B cell (primary cell): ENCODE data around the gene CNRIP1. TPM values are rescaled to one million over a fixed set of nuclear protein-coding genes. Genes with fewer than 3 reads are reported as not detected.

Experiments used
- ATAC-seq: fragments of 200-7000 bp; cut with Tn5 transposase; one replicate; pipeline ENCODE4 v1.10.0; 2021; ENCODE audit warnings: low read depth, mild to moderate bottlenecking, moderate number of reproducible peaks, moderate library complexity
- CTCF ChIA-PET: fragments of 350-600 bp; sonication (Branson Sonifier 250); formaldehyde crosslinking; loops from one replicate; lab custom pipeline; 2021; ENCODE audit warnings: antibody characterized with exemption, inconsistent platforms; lab: Charles Lee
- POLR2A ChIA-PET: fragments of 350-600 bp; sonication (Branson Sonifier 250); formaldehyde crosslinking; loops from one replicate; lab custom pipeline; 2021; ENCODE audit warnings: antibody characterized with exemption; lab: Charles Lee
- DNase-seq: peaks from one replicate; pipeline ENCODE4 v3.0.0; 2013
- H2AFZ ChIP-seq: 2 replicates; pipeline ENCODE4 v1.6.1; 2012; ENCODE audit warnings: mild to moderate bottlenecking, low read depth, low read length; ENCODE audit not compliant: insufficient read depth, poor library complexity, severe bottlenecking
- H3K27ac ChIP-seq, 2 donors: 1 replicate in 1 of 2; 2 replicates in 1 of 2; pipeline ENCODE4 v1.5.1; 2012 to 2013; ENCODE audit warnings: low read length in 2 of 2, mild to moderate bottlenecking in 2 of 2, moderate library complexity in 1 of 2
- H3K27me3 ChIP-seq, 4 experiments: fragments of 200-600 bp in 1 of 4; sonication (generic) in 1 of 4; replicated peaks in 1 of 4; 1 replicate in 2 of 4; 2 replicates in 2 of 4; pipeline versions ENCODE4 v1.6.1 to v1.7.0; 2013 to 2016; ENCODE audit warnings: low read length in 3 of 4, mild to moderate bottlenecking in 2 of 4, mixed read lengths in 1 of 4, moderate library complexity in 1 of 4; ENCODE audit not compliant: insufficient read depth in 4 of 4, control insufficient read depth in 3 of 4; ENCODE audit errors: control extremely low read depth in 1 of 4
- H3K36me3 ChIP-seq, 2 experiments: replicated peaks in 1 of 2; 1 replicate in 1 of 2; 2 replicates in 1 of 2; pipeline versions ENCODE4 v1.6.1 to v1.7.1; 2013; ENCODE audit warnings: low read length in 1 of 2; ENCODE audit not compliant: insufficient read depth in 2 of 2, control insufficient read depth in 1 of 2; ENCODE audit errors: control extremely low read depth in 1 of 2, extremely low read depth in 1 of 2
- H3K4me1 ChIP-seq, 2 donors: fragments of 200-600 bp in 1 of 2; sonication (generic) in 1 of 2; 1 replicate in 1 of 2; 2 replicates in 1 of 2; pipeline versions ENCODE4 v1.5.1 to v1.6.1; 2013 to 2017; ENCODE audit warnings: low read length in 2 of 2; ENCODE audit not compliant: control insufficient read depth in 2 of 2, insufficient read depth in 2 of 2
- H3K4me2 ChIP-seq: replicated peaks from 2 replicates; pipeline ENCODE3; 2012; ENCODE audit warnings: mild to moderate bottlenecking, low read depth, low read length; ENCODE audit not compliant: poor library complexity, severe bottlenecking
- H3K4me3 ChIP-seq, 5 experiments: fragments of 200-600 bp in 1 of 5; sonication (generic) in 1 of 5; 1 replicate in 3 of 5; 2 replicates in 2 of 5; pipeline versions ENCODE4 v1.5.1 to v1.7.0; 2011 to 2016; ENCODE audit warnings: low read length in 4 of 5, mild to moderate bottlenecking in 4 of 5, low read depth in 2 of 5, control low read depth in 1 of 5, moderate library complexity in 1 of 5; ENCODE audit not compliant: insufficient read depth in 1 of 5; ENCODE audit errors: control extremely low read depth in 1 of 5, extremely low read depth in 1 of 5
- H3K79me2 ChIP-seq: fragments of 200-600 bp; sonication (generic); one replicate; pipeline ENCODE4 v1.6.0; 2016; ENCODE audit warnings: low read length; ENCODE audit not compliant: control insufficient read depth, insufficient read depth
- H3K9ac ChIP-seq: fragments of 200-600 bp; sonication (generic); 2 replicates; pipeline ENCODE4 v1.6.1; 2017; ENCODE audit warnings: mild to moderate bottlenecking, low read length, moderate library complexity
- H3K9me3 ChIP-seq, 3 donors: one replicate each; pipeline versions ENCODE4 v1.6.1 to v1.7.1; 2013; ENCODE audit warnings: low read length in 2 of 3; ENCODE audit not compliant: control insufficient read depth in 2 of 3, insufficient read depth in 1 of 3; ENCODE audit errors: control extremely low read depth in 1 of 3
- H4K20me1 ChIP-seq: 2 replicates; pipeline ENCODE4 v1.6.0; 2012; ENCODE audit warnings: mild to moderate bottlenecking, low read length; ENCODE audit not compliant: insufficient read depth, control insufficient read depth, poor library complexity, severe bottlenecking
- H3K27ac Mint-ChIP-seq: one replicate; pipeline ENCODE4 v1.8.0; 2021; ENCODE audit warnings: mixed read lengths
- H3K27me3 Mint-ChIP-seq: one replicate; pipeline ENCODE4 v1.8.0; 2021; ENCODE audit warnings: mixed read lengths
- H3K4me1 Mint-ChIP-seq: one replicate; pipeline ENCODE4 v1.8.0; 2021; ENCODE audit warnings: mixed read lengths
- H3K4me3 Mint-ChIP-seq: one replicate; pipeline ENCODE4 v1.8.0; 2021; ENCODE audit warnings: mixed read lengths
- H3K9me3 Mint-ChIP-seq: one replicate; pipeline ENCODE4 v1.8.0; 2022; ENCODE audit warnings: mixed read lengths; ENCODE audit not compliant: insufficient read depth
- CTCF ChIP-seq: fragments of 200-600 bp; IDR thresholded peaks from one replicate; pipeline ENCODE4 v1.8.0; 2022; ENCODE audit warnings: antibody characterized with exemption, mild to moderate bottlenecking
- EZH2 ChIP-seq: IDR thresholded peaks from 2 replicates; pipeline ENCODE4 v1.6.1; 2012; ENCODE audit warnings: borderline replicate concordance, low read depth, mild to moderate bottlenecking, moderate library complexity, low read length; ENCODE audit not compliant: insufficient read depth, poor library complexity, severe bottlenecking
- WGBS: methylation state at CpG from one replicate; pipeline ENCODE4 v1.1.5; 2013; ENCODE audit warnings: missing lambda C conversion rate; ENCODE audit not compliant: insufficient coverage; 5-methylcytosine and 5-hydroxymethylcytosine counted together
- intact Hi-C: fragments of 100-400 bp; cut with micrococcal nuclease; formaldehyde crosslinking; loops from one replicate; pipeline ENCODE4 v1.10.0; 2022
- polyA plus RNA-seq: library from polyadenylated mRNA; depleted of rRNA; stranded (reverse); fragments of >200 nt; gene quantifications from 2 replicates; pipeline ENCODE4 v1.2.3, GENCODE V29; 2012
- total RNA-seq, 2 donors: library from RNA; stranded (reverse); fragments of 120-200 nt in 1 of 2; gene quantifications; 1 replicate in 1 of 2; 2 replicates in 1 of 2; pipeline versions ENCODE4 v1.2.3 to v1.2.4, GENCODE V29; 2013 to 2022

The CNRIP1 gene
- total and polyA plus RNA-seq, 2 donors (not counting 1 experiment from before 2014, with no cell fraction given) = not detected

GRCh38 chr2:68258851-68259250 lies 60.9 kb downstream of the CNRIP1 start:
- Histone ChIP-seq H3K4me3 (no peak overlapping the region), H3K9ac (no peak overlapping the region), H3K27ac (no peak overlapping the region), H2AFZ (no peak overlapping the region), H3K4me2 (no peak overlapping the region), H3K4me1 (peaks cover 0 to 5% of the 10 kb centered on the region in 2 donors), H4K20me1 (no peaks in the 10 kb centered on the region), H3K27me3 (no peaks in the 10 kb centered on the region), H3K36me3 (no peaks in the 10 kb centered on the region), H3K9me3 (no peaks in the 10 kb centered on the region), H3K79me2 (peaks cover 28% of the 10 kb centered on the region)
- ChIA-PET POLR2A (interaction anchor here (0.6 kb wide), 1 partner anchor 88 kb away, joined by 4 read pairs; no protein-coding TSS in a partner anchor), CTCF (interaction anchor here (2.2 kb wide), 1 partner anchor 63 kb away, joined by 7 read pairs; no protein-coding TSS in a partner anchor)
- no CpG with 5 or more reads among the region's 2 CpGs for WGBS
- Mint-ChIP-seq H3K27me3 (no peaks in the 10 kb centered on the region), H3K9me3 (no peaks in the 10 kb centered on the region), H3K4me3 (no peak overlapping the region), H3K27ac (no peak overlapping the region), H3K4me1 (peaks cover 9% of the 10 kb centered on the region)
- ATAC-seq = no peak
- intact Hi-C loops = loop anchor here (10.0 kb wide), 1 partner anchor 526 kb away; no protein-coding TSS in a partner anchor
- TF ChIP-seq CTCF (no peak), EZH2 (no peak)
- DNase-seq = no peak

- Mint-ChIP-seq H3K27ac (no peak overlapping the region), H3K4me1 (peaks cover 21% of the 10 kb centered on the region), H3K4me3 (no peak overlapping the region), H3K9me3 (no peaks in the 10 kb centered on the region), H3K27me3 (no peaks in the 10 kb centered on the region)
- H3K79me2 ChIP-seq = peaks cover 32% of the 10 kb centered on the region
- no peak overlapping the region for H3K4me3 ChIP-seq
- WGBS = no CpG with 5 or more reads among the region's 1 CpG
- intact Hi-C loops = loop anchor here (10.0 kb wide), 1 partner anchor 529 kb away; no protein-coding TSS in a partner anchor
- DNase-seq (no peak), ATAC-seq (no peak)
- H3K27me3 ChIP-seq = no peaks in the 10 kb centered on the region
- H3K27ac ChIP-seq = no peak overlapping the region
- TF ChIP-seq EZH2 (no peak), CTCF (no peak)
- H4K20me1 ChIP-seq = no peaks in the 10 kb centered on the region
- H3K36me3 ChIP-seq = no peaks in the 10 kb centered on the region
- no peak overlapping the region for H3K4me2 ChIP-seq
- H3K9ac ChIP-seq = no peak overlapping the region
- peaks cover 0 to 11% of the 10 kb centered on the region in 2 donors for H3K4me1 ChIP-seq
- no peak overlapping the region for H2AFZ ChIP-seq
- ChIA-PET CTCF (interaction anchor here (0.6 to 1.3 kb wide), 2 partner anchors 105 to 129 kb away, joined by 3 read pairs; no protein-coding TSS in a partner anchor), POLR2A (no interaction called here)
- H3K9me3 ChIP-seq = no peaks in the 10 kb centered on the region
Measured at GRCh38 chr2:68256093-68256450, 63.7 kb downstream of the CNRIP1 start.
